GM23338 (cell line): Measurements from ENCODE around the gene CACNA1D. TPM values are rescaled to one million over a fixed set of nuclear protein-coding genes. Genes with fewer than 3 reads are reported as not detected.
A peak's percentile ranks its signal among the peaks of the same experiment; 100 is the strongest.

Experiments used
- ATAC-seq: fragments of 200-7000 bp; cut with Tn5 transposase; 3 replicates; pipeline ENCODE4 v1.9.1; 2020
- DNase-seq: peaks from one replicate; pipeline ENCODE4 v3.0.0-alpha.2; 2015; ENCODE audit warnings: low spot score
- H2AFZ ChIP-seq: fragments of 200-600 bp; sonication (generic); 2 replicates; pipeline ENCODE4 v1.8.0; 2016; ENCODE audit warnings: antibody characterized with exemption, mild to moderate bottlenecking, moderate library complexity
- H3F3A ChIP-seq: fragments of 200-600 bp; sonication (generic); replicated peaks from 2 replicates; pipeline ENCODE4 v1.8.0; 2017; ENCODE audit warnings: antibody characterized with exemption, mixed run types, low read depth
- H3K27ac ChIP-seq: fragments of 200-600 bp; sonication (generic); 2 replicates; pipeline ENCODE4 v1.6.1; 2016; ENCODE audit warnings: low read depth
- H3K27me3 ChIP-seq: fragments of 200-600 bp; sonication (generic); 2 replicates; pipeline ENCODE4 v1.8.0; 2016; ENCODE audit warnings: mild to moderate bottlenecking, mixed run types, moderate library complexity; ENCODE audit not compliant: insufficient read depth
- H3K36me3 ChIP-seq: fragments of 200-600 bp; sonication (generic); 2 replicates; pipeline ENCODE4 v1.8.0; 2016; ENCODE audit warnings: mild to moderate bottlenecking; ENCODE audit not compliant: insufficient read depth
- H3K4me1 ChIP-seq: fragments of 200-600 bp; sonication (generic); 2 replicates; pipeline ENCODE4 v1.8.0; 2016; ENCODE audit warnings: mild to moderate bottlenecking, moderate library complexity; ENCODE audit not compliant: insufficient read depth
- H3K4me2 ChIP-seq: fragments of 200-600 bp; sonication (generic); 2 replicates; pipeline ENCODE4 v1.7.1; 2017; ENCODE audit warnings: mixed run types
- H3K4me3 ChIP-seq: fragments of 200-600 bp; sonication (generic); 2 replicates; pipeline ENCODE4 v1.6.1; 2016; ENCODE audit warnings: mixed run types
- H3K79me2 ChIP-seq: fragments of 200-600 bp; sonication (generic); replicated peaks from 2 replicates; pipeline ENCODE4 v1.8.0; 2017; ENCODE audit warnings: mild to moderate bottlenecking; ENCODE audit not compliant: insufficient read depth
- H3K9me2 ChIP-seq: fragments of 200-600 bp; sonication (generic); 2 replicates; pipeline ENCODE4 v1.8.0; 2017; ENCODE audit not compliant: insufficient read depth
- H4K20me1 ChIP-seq: fragments of 200-600 bp; sonication (generic); replicated peaks from 2 replicates; pipeline ENCODE4 v1.8.0; 2017; ENCODE audit warnings: mild to moderate bottlenecking; ENCODE audit not compliant: insufficient read depth
- H3K27ac Mint-ChIP-seq: 2 replicates; pipeline ENCODE4 v1.8.0; 2020; ENCODE audit warnings: inconsistent platforms, mild to moderate bottlenecking, moderate library complexity, mixed read lengths
- H3K27me3 Mint-ChIP-seq: 3 replicates; pipeline ENCODE4 v1.8.0; 2022; ENCODE audit warnings: low read depth, mild to moderate bottlenecking, moderate library complexity, mixed read lengths, inconsistent platforms; ENCODE audit not compliant: insufficient read depth, poor library complexity
- H3K36me3 Mint-ChIP-seq: 3 replicates; pipeline ENCODE4 v1.8.0; 2021; ENCODE audit warnings: low read depth, mild to moderate bottlenecking, inconsistent platforms, moderate library complexity, mixed read lengths
- H3K4me1 Mint-ChIP-seq: 3 replicates; pipeline ENCODE4 v1.8.0; 2020; ENCODE audit warnings: mild to moderate bottlenecking, inconsistent platforms, mixed read lengths
- H3K4me3 Mint-ChIP-seq: 3 replicates; pipeline ENCODE4 v1.8.0; 2021; ENCODE audit warnings: moderate library complexity, mild to moderate bottlenecking, inconsistent platforms, mixed read lengths
- H3K9me3 Mint-ChIP-seq: 3 replicates; pipeline ENCODE4 v1.8.0; 2020; ENCODE audit warnings: moderate library complexity, mild to moderate bottlenecking, inconsistent platforms, mixed read lengths
- CREB1 ChIP-seq: fragments of 250-450 bp; sonication (Bioruptor Pico); IDR thresholded peaks from 2 replicates; pipeline ENCODE4 v1.5.0; 2020; ENCODE audit warnings: low read depth, mild to moderate bottlenecking, moderate library complexity
- CTCF ChIP-seq, 2 experiments: fragments of 200-600 bp in 1 of 2; sonication (generic) in 1 of 2; conservative IDR thresholded peaks; 2 replicates each; pipeline versions ENCODE4 v1.5.1 to v1.6.1; 2016 to 2017; ENCODE audit warnings: antibody characterized with exemption in 2 of 2, low read depth in 2 of 2, mild to moderate bottlenecking in 2 of 2, moderate library complexity in 1 of 2
- ETS1 ChIP-seq: IDR thresholded peaks from 2 replicates; pipeline ENCODE4 v1.6.1; 2016; ENCODE audit warnings: antibody characterized with exemption
- EZH2 ChIP-seq: fragments of 200-600 bp; sonication (generic); IDR thresholded peaks from one replicate; pipeline ENCODE4 v1.8.0; 2017; ENCODE audit warnings: antibody characterized with exemption, mild to moderate bottlenecking, low read depth; ENCODE audit not compliant: unreplicated experiment
- JUNB ChIP-seq: IDR thresholded peaks from one replicate; pipeline ENCODE4 v1.6.1; 2016; ENCODE audit warnings: antibody characterized with exemption; ENCODE audit not compliant: unreplicated experiment
- NANOG ChIP-seq: IDR thresholded peaks from 2 replicates; pipeline ENCODE4 v1.6.1; 2016; ENCODE audit warnings: antibody characterized with exemption, borderline replicate concordance
- REST ChIP-seq: IDR thresholded peaks from one replicate; pipeline ENCODE4 v1.6.1; 2018; ENCODE audit warnings: antibody characterized with exemption; ENCODE audit not compliant: unreplicated experiment
- STAT1 ChIP-seq: IDR thresholded peaks from one replicate; pipeline ENCODE4 v1.6.1; 2016; ENCODE audit warnings: antibody characterized with exemption; ENCODE audit not compliant: unreplicated experiment
- polyA plus RNA-seq: library from polyadenylated mRNA; unstranded; fragments of >200 nt; fragmentation: Nextera tagmentation; extraction: Ambion mirVana; gene quantifications from 2 replicates; pipeline ENCODE4 v1.2.1, GENCODE V29; 2016
- total RNA-seq: library from RNA; depleted of rRNA; stranded (reverse); fragments of >200 nt; shearing (Covaris generic); gene quantifications from 2 replicates; pipeline ENCODE4 v1.2.3, GENCODE V29; 2014

The CACNA1D gene
- total and polyA plus RNA-seq, 2 experiments from 2014 or later, result 1.7 to 1.8 TPM

- Histone ChIP-seq H3K79me2 (no peaks in the 10 kb centered on the region), H3K27ac (no peak overlapping the region), H3K9me2 (no peaks in the 10 kb centered on the region), H3K36me3 (no peaks in the 10 kb centered on the region), H3K4me3 (no peak overlapping the region), H3K27me3 (no peaks in the 10 kb centered on the region), H3K4me2 (no peak overlapping the region), H3K4me1 (no peaks in the 10 kb centered on the region), H3F3A (no peaks in the 10 kb centered on the region), H2AFZ (0 out of 2 replicates have a peak overlapping the region, but pooled peaks have one; percentile 28), H4K20me1 (no peaks in the 10 kb centered on the region)
- no peak overlapping the region for H3K4me3 Mint-ChIP-seq
- DNase-seq, result no peak
- H3K27ac Mint-ChIP-seq, result no peak overlapping the region
- ATAC-seq, result peak; percentile 58
- TF ChIP-seq STAT1, result no peak
- no peak for TF ChIP-seq EZH2
- TF ChIP-seq JUNB, result no peak
- H3K36me3 Mint-ChIP-seq, result no peaks in the 10 kb centered on the region
- no peaks in the 10 kb centered on the region; the same call in 2 of the 3 replicates for H3K4me1 Mint-ChIP-seq
- no peaks in the 10 kb centered on the region for H3K9me3 Mint-ChIP-seq
- no peaks in the 10 kb centered on the region for H3K27me3 Mint-ChIP-seq
These were observed 193.7 kb downstream of the CACNA1D start for GRCh38 chr3:53688066-53688465.

GRCh38 chr3:53688989-53689388, 194.6 kb downstream of the CACNA1D start:
- Histone ChIP-seq H3K4me3 (no peak overlapping the region), H3K9me2 (no peaks in the 10 kb centered on the region), H3F3A (no peaks in the 10 kb centered on the region), H4K20me1 (no peaks in the 10 kb centered on the region), H3K27me3 (no peaks in the 10 kb centered on the region), H2AFZ (no peak overlapping the region), H3K79me2 (no peaks in the 10 kb centered on the region), H3K4me2 (no peak overlapping the region), H3K27ac (no peak overlapping the region), H3K36me3 (no peaks in the 10 kb centered on the region), H3K4me1 (no peaks in the 10 kb centered on the region)
- Mint-ChIP-seq H3K36me3 (no peaks in the 10 kb centered on the region), H3K27me3 (no peaks in the 10 kb centered on the region), H3K27ac (no peak overlapping the region), H3K4me3 (no peak overlapping the region), H3K4me1 (no peaks in the 10 kb centered on the region; the same call in 2 of the 3 replicates), H3K9me3 (no peaks in the 10 kb centered on the region)
- DNase-seq (no peak), ATAC-seq (peak; percentile 71)
- TF ChIP-seq NANOG (no peak), CTCF (conservative IDR thresholded peaks at IDR 0.05; ENCODE audit: low read depth in 2 of 2) (peak; percentile 22 to 35; a peak in 2 of 4 replicates)

GRCh38 chr3:53689681-53690080, 195.3 kb downstream of the CACNA1D start:
- Histone ChIP-seq H3K9me2 (no peaks in the 10 kb centered on the region), H3K27me3 (no peaks in the 10 kb centered on the region), H3F3A (no peaks in the 10 kb centered on the region), H4K20me1 (no peaks in the 10 kb centered on the region), H3K4me3 (no peak overlapping the region), H2AFZ (0 out of 2 replicates have a peak overlapping the region, but pooled peaks have one; percentile 38), H3K4me1 (no peaks in the 10 kb centered on the region), H3K27ac (no peak overlapping the region), H3K79me2 (no peaks in the 10 kb centered on the region), H3K4me2 (no peak overlapping the region), H3K36me3 (no peaks in the 10 kb centered on the region)
- no peaks in the 10 kb centered on the region for H3K36me3 Mint-ChIP-seq
- H3K9me3 Mint-ChIP-seq, result no peaks in the 10 kb centered on the region
- DNase-seq, result no peak
- no peak overlapping the region for H3K4me3 Mint-ChIP-seq
- H3K27me3 Mint-ChIP-seq, result no peaks in the 10 kb centered on the region
- no peaks in the 10 kb centered on the region; the same call in 2 of the 3 replicates for H3K4me1 Mint-ChIP-seq
- TF ChIP-seq CTCF (conservative IDR thresholded peaks at IDR 0.05; ENCODE audit: low read depth in 2 of 2) (no peak), REST (no peak), ETS1 (no peak), JUNB (no peak), NANOG (no peak), STAT1 (no peak), CREB1 (CRISPR knock-in tag) (no peak)
- no peak for ATAC-seq
- no peak overlapping the region for H3K27ac Mint-ChIP-seq
